HCT116 (cell line): Measurements from ENCODE around the gene TAX1BP1.

Source experiments
- POLR2A ChIP-seq: IDR thresholded peaks from 2 replicates; pipeline ENCODE4 v1.7.0; 2011; ENCODE audit warnings: borderline replicate concordance; ENCODE audit not compliant: insufficient read depth, insufficient read length; ENCODE audit errors: extremely low read depth
- POLR2AphosphoS5 ChIP-seq: IDR thresholded peaks from 2 replicates; pipeline ENCODE4 v1.6.1; 2011; ENCODE audit warnings: mild to moderate bottlenecking, low read depth, low read length, moderate library complexity
- ZNF274 ChIP-seq: fragments of 200-500 bp; sonication (Bioruptor generic); IDR thresholded peaks from 2 replicates; pipeline ENCODE4 v1.6.1; 2014; ENCODE audit warnings: mild to moderate bottlenecking, low read depth, low read length, inconsistent platforms
- TF ChIP-seq, protein P1 (sequence below): IDR thresholded peaks from 2 replicates; pipeline ENCODE4 v1.6.1; 2011; ENCODE audit warnings: mild to moderate bottlenecking, low read length, moderate library complexity; ENCODE audit not compliant: insufficient replicate concordance; ENCODE audit errors: extremely low read depth
- TF ChIP-seq, protein P2 (sequence below): IDR thresholded peaks from 2 replicates; pipeline ENCODE4 v1.6.1; 2012; ENCODE audit warnings: low read depth
- TF ChIP-seq, protein P3 (sequence below), 3 experiments: fragments of 200-600 bp in 1 of 3; sonication (generic) in 1 of 3; IDR thresholded peaks in 2 of 3; conservative IDR thresholded peaks in 1 of 3; 2 replicates each; pipeline ENCODE4 v1.5.1; 2012 to 2017; ENCODE audit warnings: low read depth in 2 of 3, low read length in 2 of 3, antibody characterized with exemption in 1 of 3, borderline replicate concordance in 1 of 3, control low read depth in 1 of 3, mild to moderate bottlenecking in 1 of 3, mixed read lengths in 1 of 3, mixed run types in 1 of 3, moderate library complexity in 1 of 3; ENCODE audit not compliant: insufficient read depth in 1 of 3

DNA sequence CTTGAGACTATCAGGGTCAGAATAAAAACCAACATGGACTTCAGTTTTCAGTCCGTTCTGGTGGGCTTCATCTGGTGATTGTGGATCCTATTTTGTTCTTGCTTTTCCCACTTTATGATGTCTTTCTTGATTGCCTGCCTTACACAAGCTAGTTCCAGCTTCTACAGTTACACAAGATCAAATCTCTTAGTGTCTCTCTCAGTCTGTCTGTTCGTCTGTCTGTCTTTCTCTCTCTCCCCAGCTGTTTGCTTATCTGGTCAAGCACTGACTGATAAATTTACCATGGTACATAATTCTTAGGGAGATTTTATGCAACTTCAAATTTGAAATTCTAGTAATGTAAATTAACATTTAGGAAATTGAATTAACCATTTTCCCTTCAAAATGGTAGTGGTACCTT, 35.8 kb downstream of the TAX1BP1 start:
- TF ChIP-seq POLR2AphosphoS5 (no peak), ZNF274 (no peak), POLR2A (no peak)
- TF ChIP-seq, protein P1, sequence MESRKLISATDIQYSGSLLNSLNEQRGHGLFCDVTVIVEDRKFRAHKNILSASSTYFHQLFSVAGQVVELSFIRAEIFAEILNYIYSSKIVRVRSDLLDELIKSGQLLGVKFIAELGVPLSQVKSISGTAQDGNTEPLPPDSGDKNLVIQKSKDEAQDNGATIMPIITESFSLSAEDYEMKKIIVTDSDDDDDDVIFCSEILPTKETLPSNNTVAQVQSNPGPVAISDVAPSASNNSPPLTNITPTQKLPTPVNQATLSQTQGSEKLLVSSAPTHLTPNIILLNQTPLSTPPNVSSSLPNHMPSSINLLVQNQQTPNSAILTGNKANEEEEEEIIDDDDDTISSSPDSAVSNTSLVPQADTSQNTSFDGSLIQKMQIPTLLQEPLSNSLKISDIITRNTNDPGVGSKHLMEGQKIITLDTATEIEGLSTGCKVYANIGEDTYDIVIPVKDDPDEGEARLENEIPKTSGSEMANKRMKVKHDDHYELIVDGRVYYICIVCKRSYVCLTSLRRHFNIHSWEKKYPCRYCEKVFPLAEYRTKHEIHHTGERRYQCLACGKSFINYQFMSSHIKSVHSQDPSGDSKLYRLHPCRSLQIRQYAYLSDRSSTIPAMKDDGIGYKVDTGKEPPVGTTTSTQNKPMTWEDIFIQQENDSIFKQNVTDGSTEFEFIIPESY = no peak
- TF ChIP-seq, protein P2, sequence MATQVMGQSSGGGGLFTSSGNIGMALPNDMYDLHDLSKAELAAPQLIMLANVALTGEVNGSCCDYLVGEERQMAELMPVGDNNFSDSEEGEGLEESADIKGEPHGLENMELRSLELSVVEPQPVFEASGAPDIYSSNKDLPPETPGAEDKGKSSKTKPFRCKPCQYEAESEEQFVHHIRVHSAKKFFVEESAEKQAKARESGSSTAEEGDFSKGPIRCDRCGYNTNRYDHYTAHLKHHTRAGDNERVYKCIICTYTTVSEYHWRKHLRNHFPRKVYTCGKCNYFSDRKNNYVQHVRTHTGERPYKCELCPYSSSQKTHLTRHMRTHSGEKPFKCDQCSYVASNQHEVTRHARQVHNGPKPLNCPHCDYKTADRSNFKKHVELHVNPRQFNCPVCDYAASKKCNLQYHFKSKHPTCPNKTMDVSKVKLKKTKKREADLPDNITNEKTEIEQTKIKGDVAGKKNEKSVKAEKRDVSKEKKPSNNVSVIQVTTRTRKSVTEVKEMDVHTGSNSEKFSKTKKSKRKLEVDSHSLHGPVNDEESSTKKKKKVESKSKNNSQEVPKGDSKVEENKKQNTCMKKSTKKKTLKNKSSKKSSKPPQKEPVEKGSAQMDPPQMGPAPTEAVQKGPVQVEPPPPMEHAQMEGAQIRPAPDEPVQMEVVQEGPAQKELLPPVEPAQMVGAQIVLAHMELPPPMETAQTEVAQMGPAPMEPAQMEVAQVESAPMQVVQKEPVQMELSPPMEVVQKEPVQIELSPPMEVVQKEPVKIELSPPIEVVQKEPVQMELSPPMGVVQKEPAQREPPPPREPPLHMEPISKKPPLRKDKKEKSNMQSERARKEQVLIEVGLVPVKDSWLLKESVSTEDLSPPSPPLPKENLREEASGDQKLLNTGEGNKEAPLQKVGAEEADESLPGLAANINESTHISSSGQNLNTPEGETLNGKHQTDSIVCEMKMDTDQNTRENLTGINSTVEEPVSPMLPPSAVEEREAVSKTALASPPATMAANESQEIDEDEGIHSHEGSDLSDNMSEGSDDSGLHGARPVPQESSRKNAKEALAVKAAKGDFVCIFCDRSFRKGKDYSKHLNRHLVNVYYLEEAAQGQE = no peak
- TF ChIP-seq, protein P3, sequence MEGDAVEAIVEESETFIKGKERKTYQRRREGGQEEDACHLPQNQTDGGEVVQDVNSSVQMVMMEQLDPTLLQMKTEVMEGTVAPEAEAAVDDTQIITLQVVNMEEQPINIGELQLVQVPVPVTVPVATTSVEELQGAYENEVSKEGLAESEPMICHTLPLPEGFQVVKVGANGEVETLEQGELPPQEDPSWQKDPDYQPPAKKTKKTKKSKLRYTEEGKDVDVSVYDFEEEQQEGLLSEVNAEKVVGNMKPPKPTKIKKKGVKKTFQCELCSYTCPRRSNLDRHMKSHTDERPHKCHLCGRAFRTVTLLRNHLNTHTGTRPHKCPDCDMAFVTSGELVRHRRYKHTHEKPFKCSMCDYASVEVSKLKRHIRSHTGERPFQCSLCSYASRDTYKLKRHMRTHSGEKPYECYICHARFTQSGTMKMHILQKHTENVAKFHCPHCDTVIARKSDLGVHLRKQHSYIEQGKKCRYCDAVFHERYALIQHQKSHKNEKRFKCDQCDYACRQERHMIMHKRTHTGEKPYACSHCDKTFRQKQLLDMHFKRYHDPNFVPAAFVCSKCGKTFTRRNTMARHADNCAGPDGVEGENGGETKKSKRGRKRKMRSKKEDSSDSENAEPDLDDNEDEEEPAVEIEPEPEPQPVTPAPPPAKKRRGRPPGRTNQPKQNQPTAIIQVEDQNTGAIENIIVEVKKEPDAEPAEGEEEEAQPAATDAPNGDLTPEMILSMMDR (IDR thresholded peaks at IDR 0.05 in 2 of 3, conservative IDR thresholded peaks at IDR 0.05 in 1 of 3; ENCODE audit: borderline replicate concordance in 1 of 3, insufficient read depth in 1 of 3, low read depth in 2 of 3, low read length in 2 of 3) = no peak
